HG02840 (cell line): ENCODE measurements around the gene NUDT17.

Experiments used
- ATAC-seq: cut with Tn5 transposase; IDR thresholded peaks from one replicate; pipeline ENCODE4 v1.9.1; 2021; ENCODE audit warnings: mild to moderate bottlenecking, moderate library complexity, moderate number of reproducible peaks; ENCODE audit not compliant: unreplicated experiment, low FRiP score

NUDT17 gene

DNA sequence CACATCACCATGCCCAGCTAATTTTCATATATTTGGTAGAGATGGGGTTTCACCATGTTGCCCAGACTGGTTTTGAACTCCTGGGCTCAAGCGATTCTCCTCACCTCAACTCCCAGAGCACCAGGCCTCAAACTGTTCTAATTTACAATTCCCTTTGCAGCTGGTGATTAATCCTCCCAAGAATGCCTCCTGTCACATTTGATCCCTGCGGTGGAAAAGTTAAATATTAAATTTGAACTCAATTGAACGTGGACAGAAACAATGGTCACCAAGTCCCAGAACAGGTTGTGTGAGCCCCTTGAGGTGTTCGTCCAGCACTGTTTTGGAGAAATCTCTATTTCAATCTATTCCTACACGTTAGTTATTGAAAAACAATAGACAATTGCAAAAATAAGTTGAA, 42.2 kb downstream of the NUDT17 start:
- no peak for ATAC-seq

DNA sequence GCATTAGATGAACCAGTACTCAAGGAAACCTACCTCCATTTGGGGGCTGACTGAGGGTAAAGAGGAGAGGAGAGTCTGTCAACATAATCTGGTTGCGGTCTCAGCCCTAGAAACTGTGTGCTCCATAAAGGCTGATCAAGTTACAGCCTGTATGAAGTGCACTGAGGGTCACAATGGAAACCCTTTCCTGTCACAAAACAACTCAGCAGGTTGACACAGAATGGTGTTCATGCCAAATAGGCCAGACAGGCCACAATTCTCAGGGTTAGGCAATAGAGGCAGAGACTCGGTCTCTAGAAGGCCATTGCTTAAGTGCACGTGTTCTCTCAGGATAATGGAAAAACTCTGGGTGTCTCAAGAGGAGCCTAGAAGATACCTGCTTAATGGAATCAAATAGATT, 44.3 kb downstream of the NUDT17 start:
- ATAC-seq, result no peak

DNA sequence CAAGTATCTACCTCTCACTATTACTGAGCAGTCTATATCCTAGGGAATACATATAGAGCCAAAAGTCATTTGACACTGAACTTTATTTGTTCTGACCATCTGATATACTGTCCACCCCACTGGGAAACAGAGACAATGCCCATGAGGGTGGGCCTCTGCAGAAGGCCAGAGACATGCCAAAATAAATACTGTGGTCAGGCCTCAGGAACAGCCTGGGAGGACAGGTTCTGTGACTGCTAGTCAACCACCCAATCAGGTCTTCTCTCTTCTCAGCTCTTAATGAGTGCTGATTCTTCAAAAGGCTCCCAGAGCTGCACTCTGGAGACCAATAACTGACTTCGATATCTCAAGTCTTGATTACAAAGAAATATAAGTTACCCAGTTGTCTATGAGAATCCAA, 45.7 kb downstream of the NUDT17 start:
- no peak for ATAC-seq

DNA sequence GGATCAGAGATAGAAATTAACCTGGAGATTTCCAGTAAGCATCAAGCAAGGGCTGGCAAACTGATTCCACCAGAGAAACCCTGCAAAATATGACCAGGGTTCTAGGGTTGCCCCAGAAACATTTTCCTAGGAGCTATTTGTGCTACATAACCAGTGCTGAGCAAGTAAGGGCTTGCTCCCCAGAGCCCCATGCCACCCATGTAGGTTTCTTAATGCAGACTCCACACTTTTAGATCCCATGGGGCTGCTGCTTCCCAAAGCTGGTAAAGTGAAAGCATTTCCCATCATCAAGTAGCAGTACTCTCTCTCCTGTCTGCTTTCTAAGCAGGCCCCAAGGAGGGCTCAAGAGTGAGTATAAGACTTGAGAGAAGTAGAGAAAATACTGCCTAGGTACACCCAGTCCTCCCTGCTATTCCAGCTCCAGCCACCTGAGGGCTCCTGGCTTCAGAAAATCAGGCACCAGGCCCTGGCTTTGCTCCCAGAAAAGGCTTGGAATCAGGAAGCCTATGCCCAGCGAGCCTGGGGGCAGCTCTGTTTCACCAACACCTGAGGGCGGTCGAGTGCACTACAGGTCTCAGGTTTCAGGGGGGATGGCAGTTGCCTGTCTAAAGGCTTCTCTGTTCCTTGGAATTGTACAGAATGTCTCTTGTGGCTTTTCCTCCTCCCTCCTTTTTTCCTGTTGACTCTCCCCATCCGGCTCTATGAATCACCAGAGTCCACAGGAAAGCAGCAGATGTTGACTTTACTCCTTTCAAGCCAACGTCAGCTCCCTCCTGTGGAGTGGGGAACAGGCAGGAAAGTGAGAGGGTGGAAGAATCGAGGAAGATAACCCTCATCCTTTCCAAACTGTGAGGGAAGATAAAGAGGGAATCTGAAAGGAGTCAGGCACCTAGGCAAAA, 46.4 kb downstream of the NUDT17 start:
- ATAC-seq, result no peak

DNA sequence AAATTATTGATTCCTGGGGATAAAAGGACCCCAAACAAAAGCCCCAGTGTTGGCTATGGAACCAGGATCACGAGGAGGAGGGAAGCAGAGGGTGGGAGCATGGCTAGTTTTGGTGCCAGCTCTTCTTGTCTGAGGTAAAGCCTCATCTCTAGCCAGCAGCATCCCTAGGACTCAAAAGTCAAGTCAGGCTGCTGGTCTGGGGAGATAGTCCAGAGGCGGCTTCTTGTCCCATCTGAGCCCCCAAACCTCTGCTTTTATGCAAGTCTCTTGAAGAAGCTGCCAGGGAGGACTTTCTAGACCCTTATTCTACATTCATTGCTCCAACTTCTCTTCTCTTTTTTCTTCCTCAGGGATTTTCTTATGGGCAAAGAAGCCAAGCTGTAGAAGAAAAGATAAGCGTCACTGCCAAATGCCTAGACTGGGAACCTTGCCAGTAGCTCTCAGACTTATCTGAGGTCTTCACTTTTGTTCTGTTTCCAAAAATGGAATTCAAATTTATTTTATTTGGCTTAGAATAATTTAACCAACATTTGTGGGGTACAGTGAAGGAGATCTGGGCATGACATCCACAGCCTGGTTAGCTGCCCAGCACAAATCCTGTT, 47.2 kb downstream of the NUDT17 start:
- no peak for ATAC-seq

DNA sequence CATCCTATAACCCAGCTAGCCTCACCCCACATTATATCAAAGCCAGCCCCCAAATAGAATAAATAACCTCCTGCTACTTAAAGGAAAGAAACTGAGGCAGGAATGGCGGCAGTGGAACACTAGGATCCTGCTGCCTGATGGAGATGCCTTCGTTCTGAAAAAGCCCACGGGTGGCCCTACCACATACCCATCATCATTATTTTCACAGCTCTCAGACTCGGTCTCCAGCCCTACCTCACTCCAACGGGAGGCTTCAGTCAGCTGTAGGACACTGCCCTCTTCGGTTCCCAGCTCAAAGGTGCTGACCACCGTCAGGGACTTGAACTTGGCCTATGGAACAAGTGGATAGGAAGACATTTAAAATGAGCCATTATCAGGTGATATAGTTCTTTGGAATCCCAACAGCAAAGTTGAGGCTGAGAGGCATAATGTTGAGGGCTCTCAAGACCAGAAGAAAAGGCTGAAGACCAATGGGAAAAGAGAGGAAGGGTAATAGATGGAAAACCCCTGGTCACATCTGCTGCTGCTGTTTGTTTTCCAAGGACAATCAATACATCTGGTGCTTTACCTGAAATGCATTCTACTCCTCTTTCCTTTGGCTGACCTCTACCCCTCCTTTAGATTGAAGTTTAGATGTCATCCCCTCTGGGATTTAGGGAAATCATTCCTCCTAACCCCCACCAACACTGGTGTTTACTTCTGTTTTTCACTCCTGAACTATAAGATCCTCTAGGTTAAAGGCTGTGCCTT, 48.1 kb downstream of the NUDT17 start:
- no peak for ATAC-seq

DNA sequence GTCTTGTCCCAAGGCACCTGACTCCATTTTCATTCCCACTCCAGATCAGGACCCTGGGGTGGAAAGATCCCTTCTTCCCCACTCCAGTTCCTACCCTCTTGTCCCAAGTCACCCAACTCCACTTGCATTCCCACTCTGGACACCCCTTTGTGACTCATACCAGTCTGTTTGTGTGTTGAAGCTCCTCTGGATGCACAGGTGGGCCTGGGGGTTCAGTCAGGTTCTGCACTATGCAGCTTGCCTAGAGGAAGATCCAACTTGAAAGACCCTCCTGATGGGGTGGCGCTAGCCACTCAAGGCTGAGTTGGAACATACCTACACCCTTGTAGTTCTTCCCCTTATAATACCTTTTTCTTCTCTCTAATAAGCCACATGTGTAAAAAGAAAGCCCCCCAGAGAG, 50.0 kb downstream of the NUDT17 start:
- ATAC-seq, result no peak

DNA sequence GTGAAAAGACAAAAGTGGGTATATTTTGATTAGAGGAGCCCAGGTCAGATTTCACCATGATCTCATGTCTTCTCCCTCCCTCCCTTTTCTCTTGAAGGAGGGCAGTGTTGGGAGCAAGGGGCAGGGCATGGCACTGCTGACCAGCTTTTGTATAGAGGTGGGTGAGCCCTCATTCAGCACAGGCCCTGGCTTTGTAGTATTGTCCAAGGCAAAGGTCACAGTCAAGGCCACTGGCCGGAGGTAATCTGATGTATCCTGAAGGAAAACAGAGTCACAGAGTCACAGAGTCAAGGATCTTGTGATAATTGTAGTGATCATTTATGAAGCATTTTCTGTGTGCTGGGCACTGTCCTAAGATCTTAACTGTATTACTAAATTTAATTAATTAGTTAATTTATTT, 52.5 kb downstream of the NUDT17 start:
- ATAC-seq, result no peak
